ENCODE data around the gene MPP3.

Gene MPP3

GRCh38 chr17:43767053-43767712 is 65.8 kb downstream of the MPP3 start:
- Histone ChIP-seq H2AFZ (ENCODE audit: low read depth, low read length) (no peak overlapping the region), H3K9ac (ENCODE audit: low read depth, low read length) (no peak overlapping the region), H3K4me2 (ENCODE audit: insufficient read depth, low read length) (no peak overlapping the region), H3K27me3 (ENCODE audit: insufficient read depth, low read length, poor library complexity) (peaks cover 4% of the 10 kb centered on the region), H3K79me2 (ENCODE audit: insufficient read depth, low read length) (no peaks in the 10 kb centered on the region), H3K4me1 (ENCODE audit: insufficient read depth, low read length) (no peaks in the 10 kb centered on the region), H3K4me3 (ENCODE audit: low read depth in 1 of 2, low read length in 2 of 2) (no peak overlapping the region), H4K20me1 (ENCODE audit: insufficient read depth, low read length) (no peaks in the 10 kb centered on the region), H3K9me3 (ENCODE audit: insufficient read depth, low read length, severe bottlenecking) (no peaks in the 10 kb centered on the region), H3K36me3 (ENCODE audit: insufficient read depth, low read length) (no peaks in the 10 kb centered on the region), H3K27ac (ENCODE audit: low read length) (no peak overlapping the region)
- TF ChIP-seq CTCF (IDR thresholded peaks at IDR 0.05; ENCODE audit: borderline replicate concordance, extremely low read depth, low read length, poor library complexity, severe bottlenecking) = no peak
- TF ChIP-seq EZH2 (IDR thresholded peaks at IDR 0.05; ENCODE audit: borderline replicate concordance, low read depth, low read length, severe bottlenecking) = no peak
- ATAC-seq (ENCODE audit: insufficient read depth, low read depth) = no peak
- no peak for DNase-seq

DNA sequence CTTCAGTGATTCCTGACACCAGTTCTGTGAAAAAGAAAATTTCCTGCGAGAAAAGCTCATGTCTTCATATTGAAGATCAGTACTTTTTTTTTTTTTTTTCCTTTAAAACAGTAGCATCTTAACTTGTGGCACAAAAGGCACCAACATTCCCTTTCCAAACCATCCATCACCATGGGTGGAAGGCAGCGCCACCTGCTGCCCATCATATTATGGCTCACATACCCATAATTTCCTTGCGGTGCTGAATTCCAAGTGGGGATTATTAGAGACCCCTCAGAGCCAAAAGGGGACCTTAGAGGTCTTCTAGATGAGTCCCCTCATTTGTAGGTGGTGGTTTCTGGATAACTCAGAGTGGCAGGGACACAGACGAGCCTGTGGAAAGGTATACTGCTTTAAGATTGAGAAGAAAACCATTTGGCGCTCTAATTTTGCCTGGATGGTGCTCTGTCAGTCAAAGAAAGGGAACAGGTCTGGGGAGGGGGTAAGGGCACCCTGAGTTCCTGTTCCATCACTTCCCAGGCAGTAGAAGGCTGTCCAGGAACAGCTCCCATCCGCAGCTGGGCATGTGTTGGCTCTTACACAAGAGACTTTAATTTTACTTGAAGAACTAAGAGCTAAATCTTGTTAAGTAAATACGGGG is 66.4 kb downstream of the MPP3 start:
- H3K9ac ChIP-seq (ENCODE audit: low read depth, low read length) = no peak overlapping the region
- no peak overlapping the region for H3K4me3 ChIP-seq (ENCODE audit: low read depth in 1 of 2, low read length in 2 of 2)
- H2AFZ ChIP-seq (ENCODE audit: low read depth, low read length) = no peak overlapping the region
- TF ChIP-seq EZH2 (IDR thresholded peaks at IDR 0.05; ENCODE audit: borderline replicate concordance, low read depth, low read length, severe bottlenecking) (no peak), CTCF (IDR thresholded peaks at IDR 0.05; ENCODE audit: borderline replicate concordance, extremely low read depth, low read length, poor library complexity, severe bottlenecking) (peak; percentile 85)
- DNase-seq (peak; percentile 40), ATAC-seq (ENCODE audit: insufficient read depth, low read depth) (no peak)
- H3K9me3 ChIP-seq (ENCODE audit: insufficient read depth, low read length, severe bottlenecking) = no peaks in the 10 kb centered on the region
- no peak overlapping the region for H3K27ac ChIP-seq (ENCODE audit: low read length)
- H4K20me1 ChIP-seq (ENCODE audit: insufficient read depth, low read length) = no peaks in the 10 kb centered on the region
- H3K36me3 ChIP-seq (ENCODE audit: insufficient read depth, low read length) = no peaks in the 10 kb centered on the region
- H3K27me3 ChIP-seq (ENCODE audit: insufficient read depth, low read length, poor library complexity) = peaks cover 4% of the 10 kb centered on the region
- no peaks in the 10 kb centered on the region for H3K4me1 ChIP-seq (ENCODE audit: insufficient read depth, low read length)
- no peaks in the 10 kb centered on the region for H3K79me2 ChIP-seq (ENCODE audit: insufficient read depth, low read length)
- no peak overlapping the region for H3K4me2 ChIP-seq (ENCODE audit: insufficient read depth, low read length)

- Histone ChIP-seq H2AFZ (ENCODE audit: low read depth, low read length) (no peak overlapping the region), H3K27me3 (ENCODE audit: insufficient read depth, low read length, poor library complexity) (no peaks in the 10 kb centered on the region), H3K27ac (ENCODE audit: low read length) (no peak overlapping the region), H3K9me3 (ENCODE audit: insufficient read depth, low read length, severe bottlenecking) (no peaks in the 10 kb centered on the region), H4K20me1 (ENCODE audit: insufficient read depth, low read length) (no peaks in the 10 kb centered on the region), H3K4me2 (ENCODE audit: insufficient read depth, low read length) (no peak overlapping the region), H3K4me1 (ENCODE audit: insufficient read depth, low read length) (no peaks in the 10 kb centered on the region), H3K36me3 (ENCODE audit: insufficient read depth, low read length) (no peaks in the 10 kb centered on the region), H3K4me3 (ENCODE audit: low read depth in 1 of 2, low read length in 2 of 2) (no peak overlapping the region), H3K9ac (ENCODE audit: low read depth, low read length) (no peak overlapping the region), H3K79me2 (ENCODE audit: insufficient read depth, low read length) (no peaks in the 10 kb centered on the region)
- peak; percentile 94 for ATAC-seq (ENCODE audit: insufficient read depth, low read depth)
- TF ChIP-seq CTCF (IDR thresholded peaks at IDR 0.05; ENCODE audit: borderline replicate concordance, extremely low read depth, low read length, poor library complexity, severe bottlenecking) = peak; percentile 100
- no peak for TF ChIP-seq EZH2 (IDR thresholded peaks at IDR 0.05; ENCODE audit: borderline replicate concordance, low read depth, low read length, severe bottlenecking)
- peak; percentile 87 for DNase-seq
Observed at GRCh38 chr17:43760254-43760852, 72.6 kb downstream of the MPP3 start.
